Umbilical cord (tissue), 2 donors: ENCODE results near the gene STX1A. TPM values are rescaled to one million over a fixed set of nuclear protein-coding genes. Genes with fewer than 3 reads are reported as not detected.
"Not testable (repeated sequence)": the region's sequence is repeated elsewhere in the genome, so short reads cannot be mapped to it uniquely, and the experiment has no call there.

Experiments used
- DNase-seq: peaks from one replicate; pipeline ENCODE4 v3.0.0-alpha.2; 2015; ENCODE audit warnings: low spot score
- total RNA-seq: library from RNA; depleted of rRNA; stranded (reverse); fragments of >200 nt; gene quantifications from one replicate; pipeline ENCODE4 v1.2.3, GENCODE V29; 2014; ENCODE audit warnings: low replicate concordance; ENCODE audit not compliant: insufficient read depth

The STX1A gene
- total RNA-seq, 1 donor from 2014 or later = 24.6 TPM

GRCh38 chr7:73683788-73684693 is 35.4 kb downstream of the STX1A start:
- DNase-seq = no peak

- DNase-seq = peak; percentile 96
Measured at GRCh38 chr7:73683056-73683787, 36.2 kb downstream of the STX1A start, which contains the start of the genes BUD23 and DNAJC30. TSS of gene BUD23 (plus strand) at chr7:73683597. CDS start at chr7:73683626, 29 bp downstream. TSS of gene DNAJC30 (minus strand) at chr7:73683453. CDS start at chr7:73683423, 30 bp downstream.

- DNase-seq = no peak
Measured at GRCh38 chr7:73682745-73683055, 36.8 kb downstream of the STX1A start.

- DNase-seq = no peak
Measured at GRCh38 chr7:73681031-73681430, 38.4 kb downstream of the STX1A start.

GRCh38 chr7:73680501-73680900 is 39.0 kb downstream of the STX1A start:
- no peak for DNase-seq

GRCh38 chr7:73679709-73680108 is 39.8 kb downstream of the STX1A start:
- no peak for DNase-seq

GRCh38 chr7:73678862-73679261 is 40.6 kb downstream of the STX1A start:
- DNase-seq = no peak

GRCh38 chr7:73676062-73676461 is 43.4 kb downstream of the STX1A start:
- DNase-seq = not testable (repeated sequence)

GRCh38 chr7:73674468-73675124 is 44.9 kb downstream of the STX1A start:
- no peak for DNase-seq

GRCh38 chr7:73671857-73672445 is 47.5 kb downstream of the STX1A start:
- DNase-seq = no peak

- DNase-seq = no peak
Measured at GRCh38 chr7:73671322-73671661, 48.2 kb downstream of the STX1A start.

- no peak for DNase-seq
Measured at GRCh38 chr7:73669858-73670385, 49.5 kb downstream of the STX1A start.

- no peak for DNase-seq
Measured at GRCh38 chr7:73669288-73669701, 50.2 kb downstream of the STX1A start.

- DNase-seq = no peak
Measured at GRCh38 chr7:73668886-73669230, 50.6 kb downstream of the STX1A start.

GRCh38 chr7:73668103-73668885 is 51.2 kb downstream of the STX1A start:
- peak; percentile 18 for DNase-seq

- DNase-seq = peak; percentile 94
Measured at GRCh38 chr7:73667344-73668102, 51.9 kb downstream of the STX1A start, which contains the start of gene VPS37D. TSS of gene VPS37D (plus strand) at chr7:73667831. CDS start at chr7:73667959, 128 bp downstream.

- DNase-seq = no peak
Measured at GRCh38 chr7:73663033-73663432, 56.4 kb downstream of the STX1A start.

- DNase-seq = not testable (repeated sequence)
Measured at GRCh38 chr7:73660594-73660993, 58.9 kb downstream of the STX1A start.

GRCh38 chr7:73659983-73660382 is 59.5 kb downstream of the STX1A start:
- no peak for DNase-seq

GRCh38 chr7:73655309-73655708 is 64.2 kb downstream of the STX1A start:
- not testable (repeated sequence) for DNase-seq
